ENCODE data around the gene TIE1.

Gene TIE1

DNA sequence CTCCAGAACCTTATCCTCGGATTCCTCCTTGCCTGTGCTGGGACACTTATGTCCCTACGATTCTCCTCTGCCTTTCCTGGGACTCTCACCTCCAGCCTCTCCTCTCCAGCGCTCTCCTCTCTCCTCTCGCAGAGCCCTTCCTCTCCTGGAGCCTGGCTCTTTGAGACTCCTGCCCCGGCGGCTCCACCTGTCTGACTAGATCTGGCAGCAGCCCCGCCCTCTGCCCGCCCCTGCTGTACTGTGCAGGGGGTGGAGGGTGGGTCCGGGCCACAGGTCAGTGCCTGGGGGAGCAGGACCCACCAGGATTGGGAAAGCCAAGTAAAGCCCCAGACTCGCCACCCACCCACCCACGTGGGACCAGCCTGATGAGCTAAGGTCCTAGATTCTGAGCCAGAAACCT, 65.4 kb downstream of the TIE1 start:
- Histone ChIP-seq H3K79me2 (ENCODE audit: control insufficient read depth, insufficient read depth, low read length) (peaks cover 12% of the 10 kb centered on the region), H3K4me1 (ENCODE audit: control insufficient read depth, low read depth, low read length) (peaks cover 13% of the 10 kb centered on the region), H3K9ac (ENCODE audit: low read length) (peak overlapping the region; percentile 46), H3K18ac (ENCODE audit: low read length) (no peak overlapping the region), H3K4me2 (ENCODE audit: low read length) (peak overlapping the region; percentile 26), H3K27me3 (ENCODE audit: insufficient read depth, low read length, poor library complexity) (no peaks in the 10 kb centered on the region), H2BK15ac (replicated peaks; ENCODE audit: low read depth) (no peak overlapping the region), H4K5ac (ENCODE audit: low read length) (no peak overlapping the region), H3K4ac (ENCODE audit: low read depth, low read length) (no peak overlapping the region), H2BK5ac (ENCODE audit: low read length) (no peak overlapping the region), H3K56ac (ENCODE audit: low read length) (peak overlapping the region; percentile 12), H2AK5ac (ENCODE audit: low read length) (no peak overlapping the region), H2BK120ac (ENCODE audit: low read depth, low read length) (no peak overlapping the region), H3K4me3 (ENCODE audit: low read length) (no peak overlapping the region), H4K8ac (ENCODE audit: low read depth, low read length) (no peak overlapping the region), H3K79me1 (ENCODE audit: low read length) (peaks cover 23% of the 10 kb centered on the region), H3K36me3 (ENCODE audit: control insufficient read depth, insufficient read depth, low read length) (peaks cover 15% of the 10 kb centered on the region), H3K23ac (ENCODE audit: low read length) (no peak overlapping the region), H3K27ac (ENCODE audit: low read depth, low read length) (no peak overlapping the region)
- peak; percentile 55 for DNase-seq
- no CpG with 5 or more reads among the region's 11 CpGs for WGBS (ENCODE audit: extremely low coverage, insufficient coverage, low lambda C conversion rate)

DNA sequence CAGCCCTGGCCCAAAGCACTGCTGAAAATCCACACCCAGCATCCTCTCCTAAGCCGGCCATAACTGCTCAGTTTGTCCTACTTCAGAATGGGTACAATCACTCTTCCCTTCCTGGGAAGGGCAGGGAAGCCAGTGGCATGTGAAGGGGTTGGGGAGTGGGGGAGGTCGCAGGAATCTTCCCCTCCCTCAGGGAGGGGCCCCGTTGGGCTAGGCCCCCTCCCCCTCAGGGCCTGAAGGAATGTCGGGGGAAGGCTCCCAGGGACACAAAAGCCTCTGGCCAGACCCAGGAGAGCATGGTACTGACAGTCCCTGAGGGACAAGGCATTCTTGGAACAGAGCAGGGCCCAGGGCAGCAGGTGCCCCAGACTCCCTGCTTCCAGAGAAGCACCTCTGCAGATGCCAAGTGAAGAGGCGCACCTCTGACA, 65.8 kb downstream of the TIE1 start:
- peak overlapping the region; percentile 96 for H3K56ac ChIP-seq (ENCODE audit: low read length)
- no peak overlapping the region for H4K8ac ChIP-seq (ENCODE audit: low read depth, low read length)
- H3K23ac ChIP-seq (ENCODE audit: low read length), result no peak overlapping the region
- H3K79me1 ChIP-seq (ENCODE audit: low read length), result peaks cover 20% of the 10 kb centered on the region
- peaks cover 15% of the 10 kb centered on the region for H3K36me3 ChIP-seq (ENCODE audit: control insufficient read depth, insufficient read depth, low read length)
- no peak overlapping the region for H2AK5ac ChIP-seq (ENCODE audit: low read length)
- no CpG with 5 or more reads among the region's 5 CpGs for WGBS (ENCODE audit: extremely low coverage, insufficient coverage, low lambda C conversion rate)
- H3K4me1 ChIP-seq (ENCODE audit: control insufficient read depth, low read depth, low read length), result peaks cover 13% of the 10 kb centered on the region
- H3K18ac ChIP-seq (ENCODE audit: low read length), result no peak overlapping the region
- peak; percentile 52 for DNase-seq
- H3K4me2 ChIP-seq (ENCODE audit: low read length), result peak overlapping the region; percentile 88
- H2BK15ac ChIP-seq (replicated peaks; ENCODE audit: low read depth), result no peak overlapping the region
- no peak overlapping the region for H4K5ac ChIP-seq (ENCODE audit: low read length)
- H3K4ac ChIP-seq (ENCODE audit: low read depth, low read length), result no peak overlapping the region
- no peaks in the 10 kb centered on the region for H3K27me3 ChIP-seq (ENCODE audit: insufficient read depth, low read length, poor library complexity)
- no peak overlapping the region for H2BK5ac ChIP-seq (ENCODE audit: low read length)
- no peak overlapping the region for H3K27ac ChIP-seq (ENCODE audit: low read depth, low read length)
- peak overlapping the region; percentile 71 for H3K4me3 ChIP-seq (ENCODE audit: low read length)
- H3K79me2 ChIP-seq (ENCODE audit: control insufficient read depth, insufficient read depth, low read length), result peaks cover 11% of the 10 kb centered on the region
- no peak overlapping the region for H2BK120ac ChIP-seq (ENCODE audit: low read depth, low read length)
- peak overlapping the region; percentile 91 for H3K9ac ChIP-seq (ENCODE audit: low read length)

DNA sequence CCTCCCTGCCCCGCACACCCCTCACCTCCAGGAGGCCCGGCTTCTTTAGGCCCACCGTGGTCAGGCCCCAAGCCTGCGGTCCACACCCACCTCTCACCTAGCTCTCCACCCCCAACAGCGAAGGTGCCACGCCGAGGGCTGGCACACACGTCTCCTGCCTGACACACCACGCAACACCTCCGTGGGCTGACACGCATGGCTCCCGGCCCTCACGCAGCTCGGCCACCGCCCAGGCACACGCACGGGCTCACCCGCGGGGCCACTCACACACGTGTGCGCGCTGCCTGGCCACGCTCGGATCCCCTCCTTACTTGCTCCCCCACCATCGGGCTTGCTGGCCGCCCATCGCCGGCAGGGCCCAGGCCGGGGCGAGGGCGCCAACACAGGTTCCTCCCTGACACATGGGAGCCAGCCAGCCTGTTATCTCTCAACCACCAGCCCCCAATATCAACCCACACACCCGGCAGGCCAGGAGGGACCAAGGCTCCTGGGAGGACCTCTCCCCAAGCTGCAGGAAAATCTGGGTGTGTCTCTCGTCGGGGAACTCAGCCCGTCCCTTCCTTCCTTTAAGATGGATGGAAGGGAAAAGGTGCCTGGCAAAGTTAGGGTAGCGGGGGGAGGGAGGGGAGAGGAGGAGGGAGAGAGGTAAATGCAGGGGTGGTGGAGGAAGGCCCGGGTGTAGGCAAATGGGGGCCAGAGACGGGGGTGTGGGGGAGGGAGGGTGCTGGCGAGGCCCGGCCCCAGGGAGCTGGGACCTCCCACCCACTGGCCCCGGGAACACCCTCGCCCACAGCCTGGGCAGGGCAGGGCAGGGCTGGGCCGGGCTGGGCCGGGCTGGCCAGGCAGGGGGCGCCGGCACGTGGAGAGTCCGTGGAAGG, 66.5 kb downstream of the TIE1 start:
- Histone ChIP-seq H3K4me3 (ENCODE audit: low read length) (peak overlapping the region; percentile 71), H3K56ac (ENCODE audit: low read length) (peak overlapping the region; percentile 96), H3K27me3 (ENCODE audit: insufficient read depth, low read length, poor library complexity) (no peaks in the 10 kb centered on the region), H2BK120ac (ENCODE audit: low read depth, low read length) (no peak overlapping the region), H3K4me2 (ENCODE audit: low read length) (peak overlapping the region; percentile 88), H3K18ac (ENCODE audit: low read length) (peak overlapping the region; percentile 75), H2AK5ac (ENCODE audit: low read length) (peak overlapping the region; percentile 87), H3K36me3 (ENCODE audit: control insufficient read depth, insufficient read depth, low read length) (peaks cover 12% of the 10 kb centered on the region), H4K8ac (ENCODE audit: low read depth, low read length) (no peak overlapping the region), H3K79me1 (ENCODE audit: low read length) (peaks cover 16% of the 10 kb centered on the region), H3K9ac (ENCODE audit: low read length) (peak overlapping the region; percentile 91), H3K4ac (ENCODE audit: low read depth, low read length) (no peak overlapping the region), H3K27ac (ENCODE audit: low read depth, low read length) (peak overlapping the region; percentile 84), H3K79me2 (ENCODE audit: control insufficient read depth, insufficient read depth, low read length) (peaks cover 9% of the 10 kb centered on the region), H3K23ac (ENCODE audit: low read length) (no peak overlapping the region), H4K5ac (ENCODE audit: low read length) (no peak overlapping the region), H3K4me1 (ENCODE audit: control insufficient read depth, low read depth, low read length) (peaks cover 13% of the 10 kb centered on the region), H2BK15ac (replicated peaks; ENCODE audit: low read depth) (no peak overlapping the region), H2BK5ac (ENCODE audit: low read length) (peak overlapping the region; percentile 51)
- WGBS (ENCODE audit: extremely low coverage, insufficient coverage, low lambda C conversion rate), result no CpG with 5 or more reads among the region's 48 CpGs
- peak; percentile 65 for DNase-seq

DNA sequence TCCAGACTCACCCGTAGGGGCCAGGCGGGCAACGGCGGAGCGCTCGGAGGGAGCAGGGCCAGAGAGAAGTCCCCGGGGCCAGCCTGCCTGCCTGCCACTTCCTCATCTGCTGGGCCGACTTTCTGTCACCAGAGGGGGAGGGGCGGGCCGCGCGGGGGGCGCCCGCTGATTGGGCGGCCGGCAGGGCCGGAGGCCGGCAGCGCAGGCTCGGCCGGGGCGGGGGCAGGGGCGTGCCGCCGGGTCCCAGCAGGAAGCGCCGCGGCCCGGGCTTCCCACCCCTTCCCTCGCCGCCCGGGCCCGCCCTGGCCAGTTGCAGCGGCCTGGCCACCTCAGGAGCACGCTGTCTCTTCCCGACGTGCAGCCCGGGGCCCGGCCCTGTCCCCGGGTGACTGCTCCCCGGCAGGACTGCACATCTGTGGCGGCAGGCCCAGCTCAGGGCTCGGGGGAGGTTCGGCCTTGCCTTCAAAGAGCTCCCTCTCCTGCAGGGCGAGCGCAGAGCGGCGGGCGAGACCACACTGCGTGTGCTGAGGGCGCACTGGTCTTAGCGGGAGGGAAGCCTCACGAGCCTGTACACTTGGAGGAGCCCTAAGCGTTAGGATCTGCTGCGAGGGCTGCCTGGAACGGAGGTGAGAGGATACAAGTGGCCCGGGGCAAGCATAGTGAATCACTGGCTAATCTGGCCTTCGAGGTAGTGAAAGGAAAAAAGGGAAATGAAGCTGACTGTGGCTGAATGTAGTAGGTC, 67.3 kb downstream of the TIE1 start, which contains the start of gene ELOVL1:
ELOVL1 (minus strand) TSS at position 108 of the 742 bp plus-strand sequence. CDS start 2,402 bp downstream, outside the sequence.
- H3K27ac ChIP-seq (ENCODE audit: low read depth, low read length), result peak within 1 kb of the TSS; percentile 95
- H3K27me3 ChIP-seq (ENCODE audit: insufficient read depth, low read length, poor library complexity), result no peaks in the 10 kb centered on the region
- WGBS (ENCODE audit: extremely low coverage, insufficient coverage, low lambda C conversion rate), result no CpG with 5 or more reads among the region's 58 CpGs

DNA sequence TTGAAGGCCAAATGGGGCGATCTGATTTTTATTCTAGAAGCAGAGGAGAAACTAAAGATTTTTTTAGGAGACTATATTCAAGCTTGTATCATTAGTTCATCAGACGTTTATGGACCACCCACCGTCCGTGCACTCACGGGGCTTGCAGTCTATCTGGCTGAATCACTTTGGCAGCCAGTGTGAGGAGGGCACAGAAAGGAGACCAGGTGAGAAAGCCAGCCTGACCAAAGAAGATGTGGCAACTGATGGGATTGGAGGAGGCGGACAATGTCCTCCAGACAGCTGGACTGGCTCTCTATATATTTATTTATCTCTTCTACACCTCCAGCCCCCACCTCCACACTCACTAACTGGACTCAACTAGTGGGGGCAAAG, 67.9 kb downstream of the TIE1 start:
- Histone ChIP-seq H3K18ac (ENCODE audit: low read length) (no peak overlapping the region), H3K79me2 (ENCODE audit: control insufficient read depth, insufficient read depth, low read length) (peaks cover 9% of the 10 kb centered on the region), H4K8ac (ENCODE audit: low read depth, low read length) (no peak overlapping the region), H3K4ac (ENCODE audit: low read depth, low read length) (no peak overlapping the region), H3K4me3 (ENCODE audit: low read length) (peak overlapping the region; percentile 64), H2BK5ac (ENCODE audit: low read length) (peak overlapping the region; percentile 51), H4K5ac (ENCODE audit: low read length) (no peak overlapping the region), H3K56ac (ENCODE audit: low read length) (peak overlapping the region; percentile 97), H3K27ac (ENCODE audit: low read depth, low read length) (no peak overlapping the region), H3K79me1 (ENCODE audit: low read length) (peaks cover 16% of the 10 kb centered on the region), H2BK15ac (replicated peaks; ENCODE audit: low read depth) (no peak overlapping the region), H3K23ac (ENCODE audit: low read length) (no peak overlapping the region), H3K36me3 (ENCODE audit: control insufficient read depth, insufficient read depth, low read length) (peaks cover 6% of the 10 kb centered on the region), H3K27me3 (ENCODE audit: insufficient read depth, low read length, poor library complexity) (no peaks in the 10 kb centered on the region), H3K4me2 (ENCODE audit: low read length) (peak overlapping the region; percentile 94), H3K4me1 (ENCODE audit: control insufficient read depth, low read depth, low read length) (peaks cover 13% of the 10 kb centered on the region), H2AK5ac (ENCODE audit: low read length) (no peak overlapping the region), H3K9ac (ENCODE audit: low read length) (peak overlapping the region; percentile 97), H2BK120ac (ENCODE audit: low read depth, low read length) (no peak overlapping the region)
- WGBS (ENCODE audit: extremely low coverage, insufficient coverage, low lambda C conversion rate), result no CpG with 5 or more reads among the region's 6 CpGs
- DNase-seq, result no peak

More for the DNA sequence above, 67.3 kb downstream of the TIE1 start, which contains the start of gene ELOVL1:
- Histone ChIP-seq H2BK5ac (ENCODE audit: low read length) (peak within 1 kb of the TSS; percentile 51), H2BK15ac (replicated peaks; ENCODE audit: low read depth) (no peak within 1 kb of the TSS), H3K4ac (ENCODE audit: low read depth, low read length) (peak within 1 kb of the TSS; percentile 60), H3K79me1 (ENCODE audit: low read length) (peaks cover 16% of the 10 kb centered on the region), H3K4me3 (ENCODE audit: low read length) (peak within 1 kb of the TSS; percentile 71), H3K23ac (ENCODE audit: low read length) (no peak within 1 kb of the TSS), H3K18ac (ENCODE audit: low read length) (peak within 1 kb of the TSS; percentile 83), H2AK5ac (ENCODE audit: low read length) (peak within 1 kb of the TSS; percentile 87), H3K4me1 (ENCODE audit: control insufficient read depth, low read depth, low read length) (peaks cover 13% of the 10 kb centered on the region), H4K8ac (ENCODE audit: low read depth, low read length) (no peak within 1 kb of the TSS), H3K79me2 (ENCODE audit: control insufficient read depth, insufficient read depth, low read length) (peaks cover 9% of the 10 kb centered on the region), H4K5ac (ENCODE audit: low read length) (peak within 1 kb of the TSS; percentile 90), H3K4me2 (ENCODE audit: low read length) (peak within 1 kb of the TSS; percentile 94), H2BK120ac (ENCODE audit: low read depth, low read length) (no peak within 1 kb of the TSS), H3K9ac (ENCODE audit: low read length) (peak within 1 kb of the TSS; percentile 97), H3K56ac (ENCODE audit: low read length) (peak within 1 kb of the TSS; percentile 97), H3K36me3 (ENCODE audit: control insufficient read depth, insufficient read depth, low read length) (peaks cover 9% of the 10 kb centered on the region)
- peak; percentile 95 for DNase-seq
